H9 (cell line): ENCODE measurements around the gene DAAM1. TPM values are rescaled to one million over a fixed set of nuclear protein-coding genes. Genes with fewer than 3 reads are reported as not detected.

Experiments used
- DNase-seq: peaks from one replicate; pipeline ENCODE4 v3.0.0-alpha.2; 2017
- H2AFZ ChIP-seq: one replicate; pipeline ENCODE4 v1.6.1; 2013; ENCODE audit warnings: mild to moderate bottlenecking, low read length, control low read depth, moderate library complexity
- H2AK5ac ChIP-seq: 2 replicates; pipeline ENCODE4 v1.6.1; 2013; ENCODE audit warnings: low read length, control low read depth, mixed read lengths; ENCODE audit not compliant: insufficient read length
- H2BK120ac ChIP-seq: one replicate; pipeline ENCODE4 v1.6.1; 2013; ENCODE audit warnings: low read depth, mild to moderate bottlenecking, low read length, control low read depth, inconsistent platforms; ENCODE audit not compliant: poor library complexity, severe bottlenecking
- H2BK12ac ChIP-seq: 2 replicates; pipeline ENCODE4 v1.6.1; 2013; ENCODE audit warnings: low read length, control low read depth, mixed read lengths, low read depth; ENCODE audit not compliant: insufficient read length
- H2BK15ac ChIP-seq: 2 replicates; pipeline ENCODE4 v1.6.1; 2013; ENCODE audit warnings: low read depth, low read length, control low read depth
- H2BK20ac ChIP-seq: one replicate; pipeline ENCODE4 v1.6.1; 2013; ENCODE audit warnings: low read depth, mild to moderate bottlenecking, low read length, control low read depth, inconsistent platforms; ENCODE audit not compliant: poor library complexity, severe bottlenecking
- H2BK5ac ChIP-seq: 2 replicates; pipeline ENCODE4 v1.6.1; 2013; ENCODE audit warnings: low read length, control low read depth, mixed read lengths; ENCODE audit not compliant: insufficient read length
- H3K14ac ChIP-seq: 2 replicates; pipeline ENCODE4 v1.6.1; 2013; ENCODE audit warnings: low read length, control low read depth; ENCODE audit not compliant: insufficient read depth
- H3K18ac ChIP-seq: 2 replicates; pipeline ENCODE4 v1.6.1; 2013; ENCODE audit warnings: low read depth, mild to moderate bottlenecking, mixed read lengths, low read length, control low read depth; ENCODE audit not compliant: insufficient read length
- H3K23ac ChIP-seq: 2 replicates; pipeline ENCODE4 v1.6.1; 2013; ENCODE audit warnings: low read length, control low read depth, mixed read lengths, low read depth; ENCODE audit not compliant: insufficient read length
- H3K23me2 ChIP-seq: 2 replicates; pipeline ENCODE4 v1.6.1; 2013; ENCODE audit warnings: low read depth, mild to moderate bottlenecking, mixed read lengths, low read length, control low read depth; ENCODE audit not compliant: insufficient read length, poor library complexity, severe bottlenecking
- H3K27ac ChIP-seq: 2 replicates; pipeline ENCODE4 v1.5.1; 2013; ENCODE audit warnings: low read length, control low read depth, mixed read lengths, low read depth; ENCODE audit not compliant: insufficient read length
- H3K27me3 ChIP-seq: 2 replicates; pipeline ENCODE4 v1.6.1; 2013; ENCODE audit warnings: low read length, control low read depth, inconsistent platforms; ENCODE audit not compliant: insufficient read depth
- H3K4ac ChIP-seq: 2 replicates; pipeline ENCODE4 v1.6.1; 2013; ENCODE audit warnings: low read depth, mild to moderate bottlenecking, control low read depth, inconsistent platforms, low read length, moderate library complexity
- H3K4me1 ChIP-seq: 2 replicates; pipeline ENCODE4 v1.6.1; 2013; ENCODE audit warnings: low read length, control low read depth, inconsistent platforms; ENCODE audit not compliant: insufficient read depth
- H3K4me2 ChIP-seq: 2 replicates; pipeline ENCODE4 v1.6.1; 2013; ENCODE audit warnings: low read length, control low read depth, mixed read lengths; ENCODE audit not compliant: insufficient read length, insufficient read depth
- H3K56ac ChIP-seq: 2 replicates; pipeline ENCODE4 v1.6.1; 2013; ENCODE audit warnings: low read depth, mild to moderate bottlenecking, mixed read lengths, low read length, control low read depth; ENCODE audit not compliant: insufficient read length
- H3K79me1 ChIP-seq: 2 replicates; pipeline ENCODE4 v1.6.1; 2013; ENCODE audit warnings: low read depth, mild to moderate bottlenecking, moderate library complexity, low read length, control low read depth, inconsistent platforms; ENCODE audit not compliant: insufficient read depth, poor library complexity, severe bottlenecking
- H3K79me2 ChIP-seq: 2 replicates; pipeline ENCODE4 v1.6.1; 2013; ENCODE audit warnings: low read length, control low read depth, inconsistent platforms; ENCODE audit not compliant: insufficient read depth
- H3K9ac ChIP-seq: 2 replicates; pipeline ENCODE4 v1.6.1; 2013; ENCODE audit warnings: low read length, control low read depth, mixed read lengths; ENCODE audit not compliant: insufficient read length; ENCODE audit errors: extremely low read depth
- H3K9me3 ChIP-seq: one replicate; pipeline ENCODE4 v1.6.1; 2013; ENCODE audit warnings: low read depth, low read length, inconsistent platforms; ENCODE audit not compliant: control insufficient read depth
- H3T11ph ChIP-seq: one replicate; pipeline ENCODE4 v1.6.1; 2013; ENCODE audit warnings: mild to moderate bottlenecking, low read length, control low read depth, inconsistent platforms
- H4K20me1 ChIP-seq: one replicate; pipeline ENCODE4 v1.6.1; 2013; ENCODE audit not compliant: control insufficient read depth, insufficient read length, insufficient read depth
- H4K5ac ChIP-seq: 2 replicates; pipeline ENCODE4 v1.6.1; 2013; ENCODE audit warnings: low read depth, mild to moderate bottlenecking, mixed read lengths, low read length, control low read depth; ENCODE audit not compliant: insufficient read length
- H4K8ac ChIP-seq: replicated peaks from 2 replicates; pipeline ENCODE4 v1.6.1; 2013; ENCODE audit warnings: low read length, control low read depth, mixed read lengths, low read depth; ENCODE audit not compliant: insufficient read length
- H4K91ac ChIP-seq: 2 replicates; pipeline ENCODE4 v1.6.1; 2013; ENCODE audit warnings: low read depth, mild to moderate bottlenecking, moderate library complexity, mixed read lengths, low read length, control low read depth; ENCODE audit not compliant: insufficient read length
- H3K27ac Mint-ChIP-seq, 3 experiments: 2 replicates in 2 of 3; 3 replicates in 1 of 3; pipeline ENCODE4 v1.8.0; 2020 to 2021; ENCODE audit warnings: mixed read lengths in 3 of 3, mild to moderate bottlenecking in 1 of 3, moderate library complexity in 1 of 3
- H3K27me3 Mint-ChIP-seq: 2 replicates; pipeline ENCODE4 v1.8.0; 2021; ENCODE audit warnings: low read depth, mild to moderate bottlenecking, moderate library complexity, mixed read lengths
- H3K36me3 Mint-ChIP-seq, 3 experiments: 2 replicates in 2 of 3; 3 replicates in 1 of 3; pipeline ENCODE4 v1.8.0; 2020 to 2021; ENCODE audit warnings: low read depth in 3 of 3, mixed read lengths in 3 of 3; ENCODE audit not compliant: insufficient read depth in 1 of 3
- H3K4me1 Mint-ChIP-seq, 2 experiments: 2 replicates each; pipeline ENCODE4 v1.8.0; 2020; ENCODE audit warnings: mixed read lengths in 2 of 2
- H3K4me3 Mint-ChIP-seq, 2 experiments: 2 replicates in 1 of 2; 3 replicates in 1 of 2; pipeline ENCODE4 v1.8.0; 2020 to 2021; ENCODE audit warnings: mild to moderate bottlenecking in 2 of 2, mixed read lengths in 2 of 2, moderate library complexity in 1 of 2
- H3K9me3 Mint-ChIP-seq, 2 experiments: 2 replicates in 1 of 2; 3 replicates in 1 of 2; pipeline ENCODE4 v1.8.0; 2020; ENCODE audit warnings: mild to moderate bottlenecking in 2 of 2, mixed read lengths in 2 of 2, moderate library complexity in 1 of 2
- WGBS: extraction: QIAGEN DNeasy Blood & Tissue Kit; methylation state at CpG from one replicate; pipeline ENCODE4 v1.1.7; 2013; ENCODE audit warnings: missing lambda C conversion rate, low lambda C conversion rate, mixed read lengths; ENCODE audit not compliant: insufficient read length; ENCODE audit errors: extremely low coverage; 5-methylcytosine and 5-hydroxymethylcytosine counted together
- total RNA-seq: library from RNA; stranded (reverse); gene quantifications from 2 replicates; pipeline ENCODE4 v1.2.1, GENCODE V29; 2021
- TF ChIP-seq, protein P1 (sequence below): fragments of 200-600 bp; sonication (generic); conservative IDR thresholded peaks from 3 replicates; pipeline ENCODE4 v1.8.0; 2021; ENCODE audit warnings: antibody characterized with exemption, mild to moderate bottlenecking

Gene DAAM1
- total RNA-seq, 1 experiment from 2014 or later = 19.5 TPM

DNA sequence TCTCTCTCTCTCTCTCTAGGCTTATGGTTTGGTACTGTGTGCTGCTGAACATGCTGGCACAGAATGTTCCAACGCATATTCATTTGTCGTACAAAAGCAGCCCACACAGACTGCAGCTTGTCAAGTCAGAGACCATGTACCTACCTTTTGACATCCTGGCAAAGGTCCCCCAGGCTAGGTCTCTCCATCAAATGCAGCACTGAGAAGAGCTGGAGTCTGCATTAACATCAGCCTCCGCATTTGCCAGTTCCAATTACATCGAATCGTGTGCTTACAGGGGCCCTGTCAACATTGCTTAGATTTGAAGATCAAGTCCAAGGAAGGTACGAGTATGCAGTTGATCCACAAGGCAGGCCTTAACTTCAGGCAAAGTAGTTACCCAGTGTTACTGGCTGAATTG is 228.8 kb downstream of the DAAM1 start:
- H3K14ac ChIP-seq = no peak overlapping the region
- Mint-ChIP-seq H3K4me1 (no peaks in the 10 kb centered on the region), H3K27me3 (peaks cover 2% of the 10 kb centered on the region; the same call in 1 of the 2 replicates), H3K27ac (no peak overlapping the region), H3K4me3 (no peak overlapping the region), H3K9me3 (no peaks in the 10 kb centered on the region; a peak in 1 of 5 replicates), H3K36me3 (no peaks in the 10 kb centered on the region; a peak in 1 of 7 replicates)
- H4K8ac ChIP-seq = no peak overlapping the region
- H3K79me2 ChIP-seq = no peaks in the 10 kb centered on the region
- H3K4me2 ChIP-seq = no peak overlapping the region
- no peak overlapping the region for H2BK12ac ChIP-seq
- no peaks in the 10 kb centered on the region for H3K4me1 ChIP-seq
- no peak overlapping the region for H3K56ac ChIP-seq
- H2BK5ac ChIP-seq = peak overlapping the region; percentile 2
- H2AK5ac ChIP-seq = no peak overlapping the region
- no peaks in the 10 kb centered on the region for H3K9me3 ChIP-seq
- no peak overlapping the region for H4K5ac ChIP-seq
- H3K27me3 ChIP-seq = no peaks in the 10 kb centered on the region
- no peak overlapping the region for H2BK15ac ChIP-seq
- no peak overlapping the region for H4K91ac ChIP-seq
- no peak overlapping the region for H3K23ac ChIP-seq
- no peak for DNase-seq
- no peak overlapping the region for H2BK120ac ChIP-seq
- H2BK20ac ChIP-seq = no peak overlapping the region
- no peak overlapping the region for H3T11ph ChIP-seq
- TF ChIP-seq, protein P1, sequence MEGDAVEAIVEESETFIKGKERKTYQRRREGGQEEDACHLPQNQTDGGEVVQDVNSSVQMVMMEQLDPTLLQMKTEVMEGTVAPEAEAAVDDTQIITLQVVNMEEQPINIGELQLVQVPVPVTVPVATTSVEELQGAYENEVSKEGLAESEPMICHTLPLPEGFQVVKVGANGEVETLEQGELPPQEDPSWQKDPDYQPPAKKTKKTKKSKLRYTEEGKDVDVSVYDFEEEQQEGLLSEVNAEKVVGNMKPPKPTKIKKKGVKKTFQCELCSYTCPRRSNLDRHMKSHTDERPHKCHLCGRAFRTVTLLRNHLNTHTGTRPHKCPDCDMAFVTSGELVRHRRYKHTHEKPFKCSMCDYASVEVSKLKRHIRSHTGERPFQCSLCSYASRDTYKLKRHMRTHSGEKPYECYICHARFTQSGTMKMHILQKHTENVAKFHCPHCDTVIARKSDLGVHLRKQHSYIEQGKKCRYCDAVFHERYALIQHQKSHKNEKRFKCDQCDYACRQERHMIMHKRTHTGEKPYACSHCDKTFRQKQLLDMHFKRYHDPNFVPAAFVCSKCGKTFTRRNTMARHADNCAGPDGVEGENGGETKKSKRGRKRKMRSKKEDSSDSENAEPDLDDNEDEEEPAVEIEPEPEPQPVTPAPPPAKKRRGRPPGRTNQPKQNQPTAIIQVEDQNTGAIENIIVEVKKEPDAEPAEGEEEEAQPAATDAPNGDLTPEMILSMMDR = no peak
- H2AFZ ChIP-seq = no peak overlapping the region
- no peak overlapping the region for H3K18ac ChIP-seq
- H3K23me2 ChIP-seq = no peaks in the 10 kb centered on the region
- H3K4ac ChIP-seq = no peak overlapping the region
- H3K9ac ChIP-seq = no peak overlapping the region
- no peaks in the 10 kb centered on the region for H4K20me1 ChIP-seq
- no CpG with 5 or more reads among the region's 6 CpGs for WGBS
- no peaks in the 10 kb centered on the region for H3K79me1 ChIP-seq
- H3K27ac ChIP-seq = no peak overlapping the region
